Measurements from ENCODE around the gene UBFD1. TPM values are rescaled to one million over a fixed set of nuclear protein-coding genes. Genes with fewer than 3 reads are reported as not detected.
"Not testable (repeated sequence)": the region's sequence is repeated elsewhere in the genome, so short reads cannot be mapped to it uniquely, and the experiment has no call there.

UBFD1 gene
- 10 to 100 TPM; 58.8 to 63.4 TPM for total RNA-seq

GRCh38 chr16:23556881-23557778 is at the start of gene UBFD1, which contains the start of gene EARS2:
TSS of gene UBFD1 (plus strand) at chr16:23557727. CDS start at chr16:23557743, 16 bp downstream.
TSS of gene EARS2 (minus strand) at chr16:23557350. CDS start at chr16:23557343, 7 bp downstream.
- DNase-seq (peak; percentile 98 to 99), ATAC-seq (replicated peaks in 1 of 2) (peak; percentile 93)
- H3K4me3 Mint-ChIP-seq: peak within 1 kb of the TSS; percentile 97
- H3K9me3 Mint-ChIP-seq: no peaks in the 10 kb centered on the region
- H3K36me3 Mint-ChIP-seq (ENCODE audit: insufficient read depth in 2 of 2): peaks cover 0 to 6% of the 10 kb centered on the region in 2 donors
- H3K27me3 Mint-ChIP-seq (ENCODE audit: low read depth): no peaks in the 10 kb centered on the region
- H3K4me1 Mint-ChIP-seq (ENCODE audit: low read depth): peaks cover 57% of the 10 kb centered on the region
- peak within 1 kb of the TSS; percentile 92 for H3K27ac Mint-ChIP-seq

GRCh38 chr16:23508589-23509440 is 48.7 kb upstream of the UBFD1 start:
- DNase-seq (no peak), ATAC-seq (replicated peaks in 1 of 2) (no peak)
- Mint-ChIP-seq H3K36me3 (ENCODE audit: insufficient read depth in 2 of 2) (peaks cover 10 to 12% of the 10 kb centered on the region in 2 donors), H3K4me1 (ENCODE audit: low read depth) (peaks cover 51% of the 10 kb centered on the region), H3K27ac (peak overlapping the region; percentile 54), H3K9me3 (peaks cover 0 to 4% of the 10 kb centered on the region in 2 donors), H3K27me3 (ENCODE audit: low read depth) (no peaks in the 10 kb centered on the region), H3K4me3 (peak overlapping the region; percentile 92 to 95)

DNA sequence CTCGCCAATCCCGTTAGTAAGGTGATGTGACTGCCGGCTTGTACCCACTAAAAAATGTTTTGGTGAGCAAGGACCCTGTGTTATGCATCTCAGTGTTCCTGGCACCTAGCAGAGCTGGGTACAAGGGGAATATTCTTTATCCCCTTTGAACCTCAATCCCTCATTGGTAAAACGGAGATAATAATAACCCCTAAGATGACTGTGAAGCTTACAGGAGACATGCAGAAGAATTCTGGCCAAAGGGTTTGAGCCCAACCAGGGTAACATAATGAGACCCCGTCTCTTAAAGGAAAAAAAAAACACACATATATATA is 48.1 kb upstream of the UBFD1 start:
- H3K27me3 Mint-ChIP-seq (ENCODE audit: low read depth): no peaks in the 10 kb centered on the region
- H3K4me3 Mint-ChIP-seq: peak overlapping the region; percentile 92 to 95
- peaks cover 0 to 4% of the 10 kb centered on the region in 2 donors for H3K9me3 Mint-ChIP-seq
- peaks cover 48% of the 10 kb centered on the region for H3K4me1 Mint-ChIP-seq (ENCODE audit: low read depth)
- no peak for ATAC-seq (replicated peaks in 1 of 2)
- peak overlapping the region; percentile 54 for H3K27ac Mint-ChIP-seq
- DNase-seq: no peak
- peaks cover 10 to 12% of the 10 kb centered on the region in 2 donors for H3K36me3 Mint-ChIP-seq (ENCODE audit: insufficient read depth in 2 of 2)

DNA sequence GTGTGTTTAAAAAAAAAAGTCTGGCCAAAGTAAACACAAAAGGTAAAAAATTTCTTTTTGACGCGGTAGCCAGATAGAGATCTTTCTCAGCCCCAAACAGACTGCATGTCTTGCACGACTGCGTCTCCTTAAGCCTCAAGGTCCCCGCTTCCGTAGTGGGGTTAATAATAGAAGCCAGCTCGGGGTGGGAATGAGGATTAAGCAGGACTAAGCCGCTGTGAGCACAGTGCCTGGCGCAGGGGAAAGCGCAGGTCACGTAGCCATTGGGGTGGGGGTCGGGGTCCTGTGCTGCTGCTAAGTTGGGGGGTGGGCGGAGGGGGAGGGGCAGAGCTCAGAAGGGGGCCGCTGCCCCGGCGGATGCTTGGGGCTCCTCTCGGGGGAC is 47.8 kb upstream of the UBFD1 start:
- Mint-ChIP-seq H3K9me3 (peaks cover 0 to 4% of the 10 kb centered on the region in 2 donors), H3K4me1 (ENCODE audit: low read depth) (peaks cover 48% of the 10 kb centered on the region), H3K27me3 (ENCODE audit: low read depth) (no peaks in the 10 kb centered on the region), H3K27ac (peak overlapping the region; percentile 54), H3K4me3 (peak overlapping the region; percentile 92 to 95), H3K36me3 (ENCODE audit: insufficient read depth in 2 of 2) (peaks cover 10 to 12% of the 10 kb centered on the region in 2 donors)
- peak; percentile 8 to 12 for ATAC-seq (replicated peaks in 1 of 2)
- DNase-seq: peak; percentile 26 to 35

- H3K4me3 Mint-ChIP-seq: peak within 1 kb of the TSS; percentile 92 to 95
- peaks cover 0 to 4% of the 10 kb centered on the region in 2 donors for H3K9me3 Mint-ChIP-seq
- DNase-seq (peak; percentile 84 to 87), ATAC-seq (replicated peaks in 1 of 2) (peak; percentile 94 to 95)
- peak within 1 kb of the TSS; percentile 54 for H3K27ac Mint-ChIP-seq
- H3K36me3 Mint-ChIP-seq (ENCODE audit: insufficient read depth in 2 of 2): peaks cover 10 to 12% of the 10 kb centered on the region in 2 donors
- peaks cover 48% of the 10 kb centered on the region for H3K4me1 Mint-ChIP-seq (ENCODE audit: low read depth)
- no peaks in the 10 kb centered on the region for H3K27me3 Mint-ChIP-seq (ENCODE audit: low read depth)
These were observed 47.2 kb upstream of the UBFD1 start, which contains the start of gene GGA2 for GRCh38 chr16:23510164-23510914. TSS of gene GGA2 (minus strand) at chr16:23510494. CDS start at chr16:23510411, 83 bp downstream.

GRCh38 chr16:23510915-23511270 is 46.6 kb upstream of the UBFD1 start:
- Mint-ChIP-seq H3K27ac (peak overlapping the region; percentile 54), H3K4me3 (peak overlapping the region; percentile 85 to 92), H3K36me3 (ENCODE audit: insufficient read depth in 2 of 2) (peaks cover 10 to 12% of the 10 kb centered on the region in 2 donors), H3K4me1 (ENCODE audit: low read depth) (peaks cover 48% of the 10 kb centered on the region)
- not testable (repeated sequence) for ATAC-seq (replicated peaks in 1 of 2); H3K9me3 Mint-ChIP-seq; DNase-seq; H3K27me3 Mint-ChIP-seq (ENCODE audit: low read depth)

GRCh38 chr16:23511731-23512130 is 45.8 kb upstream of the UBFD1 start:
- Mint-ChIP-seq H3K9me3 (peaks cover 0 to 4% of the 10 kb centered on the region in 2 donors), H3K27me3 (ENCODE audit: low read depth) (no peaks in the 10 kb centered on the region), H3K27ac (no peak overlapping the region), H3K4me3 (peak overlapping the region; percentile 48 to 92), H3K4me1 (ENCODE audit: low read depth) (peaks cover 48% of the 10 kb centered on the region), H3K36me3 (ENCODE audit: insufficient read depth in 2 of 2) (peaks cover 10% of the 10 kb centered on the region in 2 donors)
- DNase-seq (no peak), ATAC-seq (replicated peaks in 1 of 2) (no peak)

DNA sequence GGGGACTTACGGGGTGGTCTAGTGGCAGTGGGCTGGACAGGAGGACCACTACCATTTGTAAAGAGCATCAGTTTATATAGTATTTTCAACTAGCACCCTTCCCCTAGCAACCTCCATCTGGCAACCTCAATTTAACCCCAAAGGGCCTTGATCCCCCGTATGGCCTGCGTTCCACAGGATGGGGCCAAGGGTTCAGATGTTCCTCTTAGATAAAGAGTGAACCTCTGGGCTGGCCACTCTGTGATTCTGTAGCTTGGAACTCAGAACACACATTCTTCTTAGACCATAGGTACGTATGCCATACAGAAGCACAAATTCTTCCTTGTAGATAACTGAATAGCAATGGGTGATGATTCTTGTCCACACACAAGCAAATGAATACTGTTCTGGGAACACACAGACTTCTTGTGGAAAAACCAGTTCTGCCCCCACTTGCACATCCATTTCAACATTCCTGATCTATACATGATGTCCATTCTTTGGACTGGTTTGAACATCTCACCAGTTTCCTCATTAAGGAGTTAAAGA is 45.3 kb upstream of the UBFD1 start:
- peaks cover 43% of the 10 kb centered on the region for H3K4me1 Mint-ChIP-seq (ENCODE audit: low read depth)
- H3K9me3 Mint-ChIP-seq: peaks cover 0 to 4% of the 10 kb centered on the region in 2 donors
- DNase-seq (no peak), ATAC-seq (replicated peaks in 1 of 2) (no peak)
- H3K27ac Mint-ChIP-seq: no peak overlapping the region
- H3K36me3 Mint-ChIP-seq (ENCODE audit: insufficient read depth in 2 of 2): peaks cover 8 to 10% of the 10 kb centered on the region in 2 donors
- H3K4me3 Mint-ChIP-seq: no peak overlapping the region
- H3K27me3 Mint-ChIP-seq (ENCODE audit: low read depth): no peaks in the 10 kb centered on the region

GRCh38 chr16:23514381-23515152 is 43.0 kb upstream of the UBFD1 start:
- H3K36me3 Mint-ChIP-seq (ENCODE audit: insufficient read depth in 2 of 2): peaks cover 4 to 7% of the 10 kb centered on the region in 2 donors
- no peak overlapping the region for H3K27ac Mint-ChIP-seq
- H3K4me3 Mint-ChIP-seq: peak overlapping the region; percentile 4 to 36
- peaks cover 27% of the 10 kb centered on the region for H3K4me1 Mint-ChIP-seq (ENCODE audit: low read depth)
- DNase-seq (peak; percentile 29 to 48), ATAC-seq (replicated peaks in 1 of 2) (peak; percentile 26 to 41)
- no peaks in the 10 kb centered on the region for H3K27me3 Mint-ChIP-seq (ENCODE audit: low read depth)
- H3K9me3 Mint-ChIP-seq: no peaks in the 10 kb centered on the region

GRCh38 chr16:23515881-23516280 is 41.6 kb upstream of the UBFD1 start:
- peaks cover 27% of the 10 kb centered on the region for H3K4me1 Mint-ChIP-seq (ENCODE audit: low read depth)
- H3K27ac Mint-ChIP-seq: no peak overlapping the region
- H3K9me3 Mint-ChIP-seq: no peaks in the 10 kb centered on the region
- H3K36me3 Mint-ChIP-seq (ENCODE audit: insufficient read depth in 2 of 2): peaks cover 0 to 4% of the 10 kb centered on the region in 2 donors
- H3K4me3 Mint-ChIP-seq: peak overlapping the region in 1 of 2 donors; percentile 2
- DNase-seq (no peak), ATAC-seq (replicated peaks in 1 of 2) (no peak)
- H3K27me3 Mint-ChIP-seq (ENCODE audit: low read depth): no peaks in the 10 kb centered on the region

- no peak overlapping the region for H3K27ac Mint-ChIP-seq
These were observed 41.0 kb upstream of the UBFD1 start for GRCh38 chr16:23516366-23517137.

More at GRCh38 chr16:23516366-23517137, 41.0 kb upstream of the UBFD1 start:
- no peak overlapping the region for H3K4me3 Mint-ChIP-seq
- no peaks in the 10 kb centered on the region for H3K9me3 Mint-ChIP-seq
- H3K36me3 Mint-ChIP-seq (ENCODE audit: insufficient read depth in 2 of 2): peaks cover 0 to 6% of the 10 kb centered on the region in 2 donors
- no peaks in the 10 kb centered on the region for H3K27me3 Mint-ChIP-seq (ENCODE audit: low read depth)
- ATAC-seq (replicated peaks in 1 of 2) (no peak), DNase-seq (no peak)
- peaks cover 27% of the 10 kb centered on the region for H3K4me1 Mint-ChIP-seq (ENCODE audit: low read depth)

Measured in activated T-cell treated with anti-CD3 and anti-CD28 coated beads, Interleukin-2, amount 50 U/mL, for 72 hours (primary cell).